Ectodermal cell (in vitro differentiated cells): ENCODE results near the gene OIP5.
"Not testable (repeated sequence)": the region's sequence is repeated elsewhere in the genome, so short reads cannot be mapped to it uniquely, and the experiment has no call there.

Experiments used
- H3K27ac ChIP-seq: 2 replicates; pipeline ENCODE4 v1.7.0; 2013; ENCODE audit warnings: mild to moderate bottlenecking, low read depth, low read length; ENCODE audit not compliant: insufficient read depth, poor library complexity, severe bottlenecking
- H3K27me3 ChIP-seq: 2 replicates; pipeline ENCODE4 v1.7.0; 2013; ENCODE audit warnings: mild to moderate bottlenecking, low read length; ENCODE audit not compliant: insufficient read depth, control insufficient read depth, poor library complexity, severe bottlenecking
- H3K36me3 ChIP-seq: one replicate; pipeline ENCODE4 v1.7.0; 2013; ENCODE audit warnings: low read length; ENCODE audit not compliant: control insufficient read depth, insufficient read depth
- H3K4me1 ChIP-seq: one replicate; pipeline ENCODE4 v1.7.0; 2013; ENCODE audit warnings: low read length; ENCODE audit not compliant: control insufficient read depth, insufficient read depth
- H3K4me3 ChIP-seq: 2 replicates; pipeline ENCODE4 v1.7.0; 2013; ENCODE audit warnings: low read depth, low read length, control low read depth; ENCODE audit not compliant: insufficient read depth
- H3K9me3 ChIP-seq: 2 replicates; pipeline ENCODE4 v1.7.0; 2013; ENCODE audit warnings: mild to moderate bottlenecking, low read length, moderate library complexity; ENCODE audit not compliant: control insufficient read depth
- WGBS, 2 experiments: methylation state at CpG; one replicate each; pipeline ENCODE4 v1.1.7; 2013; ENCODE audit warnings: missing lambda C conversion rate in 2 of 2; 5-methylcytosine and 5-hydroxymethylcytosine counted together

Gene OIP5

DNA sequence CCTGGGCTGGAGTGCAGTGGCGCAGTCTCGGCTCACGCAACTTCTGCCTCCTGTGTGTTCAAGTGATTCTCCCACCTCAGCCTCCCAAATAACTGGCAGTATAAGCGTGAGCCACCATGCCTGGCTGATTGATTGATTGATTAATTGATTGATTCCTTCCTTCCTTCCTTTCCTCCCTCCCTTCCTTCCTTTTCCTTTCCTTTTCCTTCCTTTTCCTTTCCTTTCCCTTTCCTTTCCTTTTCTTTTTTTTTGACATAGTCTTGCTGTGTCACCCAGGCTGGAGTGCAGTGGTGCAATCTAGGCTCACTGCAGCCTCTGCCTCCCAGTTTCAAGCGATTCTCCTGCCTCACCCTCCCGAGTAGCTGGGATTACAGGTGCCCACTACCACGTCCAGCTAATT is 71.5 kb downstream of the OIP5 start:
- H3K9me3 ChIP-seq, H3K27me3 ChIP-seq, H3K4me1 ChIP-seq, H3K27ac ChIP-seq, H3K36me3 ChIP-seq, H3K4me3 ChIP-seq: not testable (repeated sequence)
- WGBS, 2 experiments = 93 to 95% methylated on average over 7 of the region's 7 CpGs

- H3K36me3 ChIP-seq = peaks cover 2% of the 10 kb centered on the region
- no peak overlapping the region for H3K4me3 ChIP-seq
- no peaks in the 10 kb centered on the region for H3K9me3 ChIP-seq
- peaks cover 4% of the 10 kb centered on the region for H3K4me1 ChIP-seq
- 86 to 94% methylated on average over 12 of the region's 12 CpGs for WGBS, 2 experiments
- H3K27me3 ChIP-seq = no peaks in the 10 kb centered on the region
- H3K27ac ChIP-seq = no peak overlapping the region
Observed at GRCh38 chr15:41259546-41260189, 72.7 kb downstream of the OIP5 start.
